SH-SY5Y (cell line): ENCODE measurements around the gene GADL1.

ENCODE experiments used
- GATA2 ChIP-seq: IDR thresholded peaks from 2 replicates; pipeline ENCODE4 v1.6.1; 2011; ENCODE audit warnings: mild to moderate bottlenecking, low read depth, low read length
- GATA3 ChIP-seq: IDR thresholded peaks from 2 replicates; pipeline ENCODE4 v1.6.1; 2011; ENCODE audit warnings: low read depth, mild to moderate bottlenecking, low read length, moderate library complexity

GRCh38 chr3:30711867-30712266 is 182.6 kb downstream of the GADL1 start:
- TF ChIP-seq GATA3: no peak
- TF ChIP-seq GATA2: no peak
